Transverse colon (tissue), 4 donors: ENCODE measurements around the gene SLC4A2.

Experiments
- POLR2A ChIP-seq: fragments of 450-650 bp; IDR thresholded peaks from one replicate; pipeline ENCODE4 v1.6.1; 2016; ENCODE audit warnings: antibody characterized with exemption, mild to moderate bottlenecking, moderate library complexity
- POLR2AphosphoS5 ChIP-seq, 3 donors: sonication (generic); formaldehyde crosslinking; IDR thresholded peaks; one replicate each; pipeline ENCODE4 v1.6.1; 2016; ENCODE audit warnings: antibody characterized with exemption in 3 of 3
- TF ChIP-seq, protein P1 (sequence below), 5 experiments: fragments of 200-600 bp in 3 of 5; fragments of 450-650 bp in 2 of 5; sonication (generic) in 3 of 5; IDR thresholded peaks; 1 replicate in 2 of 5; 2 replicates in 3 of 5; pipeline ENCODE4 v1.5.1; 2016 to 2017; ENCODE audit warnings: antibody characterized with exemption in 5 of 5, inconsistent platforms in 3 of 5, mild to moderate bottlenecking in 2 of 5, moderate library complexity in 1 of 5

DNA sequence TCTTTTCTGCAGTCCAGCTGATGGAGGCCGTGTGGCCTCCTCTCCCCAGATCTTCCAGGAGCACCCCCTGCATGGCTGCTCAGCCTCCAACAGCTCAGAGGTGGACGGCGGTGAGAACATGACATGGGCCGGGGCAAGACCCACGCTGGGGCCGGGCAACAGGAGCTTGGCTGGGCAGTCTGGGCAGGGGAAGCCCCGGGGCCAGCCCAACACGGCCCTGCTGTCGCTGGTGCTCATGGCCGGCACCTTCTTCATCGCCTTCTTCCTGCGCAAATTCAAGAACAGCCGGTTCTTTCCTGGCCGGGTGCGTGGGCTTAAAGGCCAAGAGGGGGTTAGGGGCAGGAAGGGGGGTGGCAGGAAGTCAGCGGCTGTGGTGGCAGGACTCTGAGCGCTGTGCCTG lies 14.6 kb downstream of the SLC4A2 start:
- TF ChIP-seq POLR2A, result no peak
- TF ChIP-seq, protein P1, sequence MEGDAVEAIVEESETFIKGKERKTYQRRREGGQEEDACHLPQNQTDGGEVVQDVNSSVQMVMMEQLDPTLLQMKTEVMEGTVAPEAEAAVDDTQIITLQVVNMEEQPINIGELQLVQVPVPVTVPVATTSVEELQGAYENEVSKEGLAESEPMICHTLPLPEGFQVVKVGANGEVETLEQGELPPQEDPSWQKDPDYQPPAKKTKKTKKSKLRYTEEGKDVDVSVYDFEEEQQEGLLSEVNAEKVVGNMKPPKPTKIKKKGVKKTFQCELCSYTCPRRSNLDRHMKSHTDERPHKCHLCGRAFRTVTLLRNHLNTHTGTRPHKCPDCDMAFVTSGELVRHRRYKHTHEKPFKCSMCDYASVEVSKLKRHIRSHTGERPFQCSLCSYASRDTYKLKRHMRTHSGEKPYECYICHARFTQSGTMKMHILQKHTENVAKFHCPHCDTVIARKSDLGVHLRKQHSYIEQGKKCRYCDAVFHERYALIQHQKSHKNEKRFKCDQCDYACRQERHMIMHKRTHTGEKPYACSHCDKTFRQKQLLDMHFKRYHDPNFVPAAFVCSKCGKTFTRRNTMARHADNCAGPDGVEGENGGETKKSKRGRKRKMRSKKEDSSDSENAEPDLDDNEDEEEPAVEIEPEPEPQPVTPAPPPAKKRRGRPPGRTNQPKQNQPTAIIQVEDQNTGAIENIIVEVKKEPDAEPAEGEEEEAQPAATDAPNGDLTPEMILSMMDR (IDR thresholded peaks at IDR 0.05), result no peak
- no peak for TF ChIP-seq POLR2AphosphoS5 (IDR thresholded peaks at IDR 0.05)
